Activated CD8-positive, alpha-beta memory T cell treated with anti-CD3 and anti-CD28 coated beads, Interleukin-2, amount 50 U/mL, for 24 hours (primary cell): ENCODE results near the gene MICU2.

Experiments used
- DNase-seq: peaks from one replicate; pipeline ENCODE4 v3.0.0-alpha.2; 2020; ENCODE audit errors: extremely low read depth

MICU2 gene

GRCh38 chr13:21486322-21486721 lies 117.6 kb downstream of the MICU2 start:
- DNase-seq = no peak

- DNase-seq = no peak
These were observed 120.2 kb downstream of the MICU2 start for GRCh38 chr13:21483748-21484147.

GRCh38 chr13:21481359-21481758 lies 122.6 kb downstream of the MICU2 start:
- DNase-seq = no peak

GRCh38 chr13:21478881-21479808 lies 124.8 kb downstream of the MICU2 start:
- no peak for DNase-seq

GRCh38 chr13:21476893-21477472 lies 127.0 kb downstream of the MICU2 start:
- DNase-seq = peak; percentile 60

GRCh38 chr13:21475115-21475514 lies 128.9 kb downstream of the MICU2 start:
- DNase-seq = no peak

GRCh38 chr13:21470785-21471184 lies 133.2 kb downstream of the MICU2 start:
- DNase-seq = no peak

- DNase-seq = no peak
These were observed 137.4 kb downstream of the MICU2 start for GRCh38 chr13:21466527-21466926.

GRCh38 chr13:21465710-21466160 lies 138.2 kb downstream of the MICU2 start:
- DNase-seq = no peak

- DNase-seq = no peak
These were observed 140.5 kb downstream of the MICU2 start for GRCh38 chr13:21463424-21463823.

GRCh38 chr13:21461131-21461530 lies 142.8 kb downstream of the MICU2 start:
- DNase-seq = no peak

GRCh38 chr13:21458813-21459701 lies 144.9 kb downstream of the MICU2 start, which contains the start of gene ZDHHC20:
Gene ZDHHC20, minus strand, starts transcription at chr13:21459303. Its CDS starts 132 bp downstream, at chr13:21459171.
- DNase-seq = peak; percentile 66

GRCh38 chr13:21458451-21458812 lies 145.5 kb downstream of the MICU2 start:
- no peak for DNase-seq

GRCh38 chr13:21453387-21454081 lies 150.4 kb downstream of the MICU2 start:
- no peak for DNase-seq

GRCh38 chr13:21450936-21451335 lies 153.0 kb downstream of the MICU2 start:
- no peak for DNase-seq

GRCh38 chr13:21446656-21447055 lies 157.3 kb downstream of the MICU2 start:
- DNase-seq = no peak

GRCh38 chr13:21445759-21446158 lies 158.2 kb downstream of the MICU2 start:
- DNase-seq = no peak

GRCh38 chr13:21443171-21443570 lies 160.8 kb downstream of the MICU2 start:
- no peak for DNase-seq
